ENCODE data around the gene ACTG2. TPM values are rescaled to one million over a fixed set of nuclear protein-coding genes. Genes with fewer than 3 reads are reported as not detected.

The ACTG2 gene
- total RNA-seq, 2 experiments from 2014 or later: not detected

DNA sequence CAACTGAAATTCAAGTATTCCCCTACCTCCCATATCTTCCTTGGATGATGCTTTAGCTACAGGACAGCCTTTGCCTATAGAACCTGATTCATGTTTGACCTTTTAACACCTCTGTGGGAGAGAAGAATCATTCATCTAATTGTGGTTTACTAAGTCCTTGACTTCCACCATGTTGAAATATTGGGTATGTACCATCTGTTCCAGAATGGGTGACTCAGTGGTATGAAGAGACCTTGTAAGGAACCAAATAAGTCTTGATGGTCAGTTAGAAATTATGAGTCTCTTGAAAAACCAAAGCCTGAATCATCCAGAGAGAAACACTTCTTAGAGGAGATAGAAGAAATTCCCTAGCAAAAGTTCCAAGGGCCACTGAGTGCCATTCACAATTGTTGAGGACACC is 36.6 kb upstream of the ACTG2 start:
- no peak overlapping the region for H3K27ac Mint-ChIP-seq
- H3K27me3 Mint-ChIP-seq: no peaks in the 10 kb centered on the region
- intact Hi-C loops (cut with DNase I, micrococcal nuclease): no loop called here
- Histone ChIP-seq H3K4me1 (ENCODE audit: insufficient read depth, low read length) (no peaks in the 10 kb centered on the region), H3K4me3 (ENCODE audit: low read length) (no peak overlapping the region), H3K27me3 (ENCODE audit: control insufficient read depth in 1 of 2, insufficient read depth in 2 of 2, low read length in 2 of 2) (no peaks in the 10 kb centered on the region), H3K9me3 (ENCODE audit: control insufficient read depth in 1 of 2, insufficient read depth in 1 of 2, low read length in 2 of 2) (no peaks in the 10 kb centered on the region), H3K27ac (ENCODE audit: low read depth in 1 of 2, low read length in 2 of 2) (no peak overlapping the region), H3K36me3 (ENCODE audit: insufficient read depth, low read length) (peaks cover 90% of the 10 kb centered on the region)
- ChIA-PET POLR2A (no interaction called here), CTCF (no interaction called here)
- DNase-seq: no peak
- H3K4me3 Mint-ChIP-seq: no peak overlapping the region
- ATAC-seq (ENCODE audit: poor library complexity): no peak
- peaks cover 4% of the 10 kb centered on the region for H3K36me3 Mint-ChIP-seq (ENCODE audit: low read depth)
- no peaks in the 10 kb centered on the region for H3K9me3 Mint-ChIP-seq
- no peaks in the 10 kb centered on the region for H3K4me1 Mint-ChIP-seq (ENCODE audit: low read depth)
- TF ChIP-seq, protein P1, sequence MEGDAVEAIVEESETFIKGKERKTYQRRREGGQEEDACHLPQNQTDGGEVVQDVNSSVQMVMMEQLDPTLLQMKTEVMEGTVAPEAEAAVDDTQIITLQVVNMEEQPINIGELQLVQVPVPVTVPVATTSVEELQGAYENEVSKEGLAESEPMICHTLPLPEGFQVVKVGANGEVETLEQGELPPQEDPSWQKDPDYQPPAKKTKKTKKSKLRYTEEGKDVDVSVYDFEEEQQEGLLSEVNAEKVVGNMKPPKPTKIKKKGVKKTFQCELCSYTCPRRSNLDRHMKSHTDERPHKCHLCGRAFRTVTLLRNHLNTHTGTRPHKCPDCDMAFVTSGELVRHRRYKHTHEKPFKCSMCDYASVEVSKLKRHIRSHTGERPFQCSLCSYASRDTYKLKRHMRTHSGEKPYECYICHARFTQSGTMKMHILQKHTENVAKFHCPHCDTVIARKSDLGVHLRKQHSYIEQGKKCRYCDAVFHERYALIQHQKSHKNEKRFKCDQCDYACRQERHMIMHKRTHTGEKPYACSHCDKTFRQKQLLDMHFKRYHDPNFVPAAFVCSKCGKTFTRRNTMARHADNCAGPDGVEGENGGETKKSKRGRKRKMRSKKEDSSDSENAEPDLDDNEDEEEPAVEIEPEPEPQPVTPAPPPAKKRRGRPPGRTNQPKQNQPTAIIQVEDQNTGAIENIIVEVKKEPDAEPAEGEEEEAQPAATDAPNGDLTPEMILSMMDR (IDR thresholded peaks at IDR 0.05): no peak

DNA sequence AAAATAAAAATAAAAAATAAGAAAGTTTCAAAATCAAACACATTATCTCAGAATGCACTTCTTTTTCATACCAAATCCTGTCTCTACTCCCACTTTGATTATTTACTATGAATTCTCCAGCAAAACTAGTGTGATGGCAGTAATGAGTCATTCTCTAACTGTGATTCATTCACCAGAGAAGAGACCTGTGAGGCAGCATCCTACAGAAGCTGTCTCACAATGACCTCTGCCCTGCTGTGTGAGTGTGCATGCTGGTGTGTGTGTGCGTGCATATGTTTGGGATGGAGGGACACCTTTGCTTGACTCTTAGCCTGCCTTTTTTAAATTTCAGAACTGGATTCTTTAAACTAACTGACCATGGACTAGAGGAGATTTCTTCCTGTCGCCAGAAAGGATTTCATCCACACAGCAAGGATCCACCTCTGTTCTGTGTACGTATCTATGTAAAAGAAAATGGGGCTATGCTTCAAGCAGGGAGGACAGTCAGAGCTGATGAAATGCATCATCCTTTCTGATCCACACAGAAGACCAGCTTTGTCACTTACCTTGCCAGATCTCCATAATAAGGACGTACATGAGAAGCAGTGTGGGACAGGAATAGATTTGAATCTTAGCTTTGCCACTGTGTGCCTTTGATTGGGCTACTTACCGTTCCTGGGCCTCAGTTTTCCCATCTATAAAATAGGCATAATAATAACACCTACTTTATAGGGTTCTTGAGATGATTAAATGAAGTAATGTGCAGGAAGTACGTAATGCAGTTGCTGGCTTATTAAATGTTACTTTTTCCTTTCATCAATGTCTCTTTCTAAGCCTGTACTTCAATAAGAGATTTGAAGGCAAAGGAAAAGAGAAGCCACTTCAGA is 32.9 kb upstream of the ACTG2 start:
- Histone ChIP-seq H3K27ac (ENCODE audit: low read depth in 1 of 2, low read length in 2 of 2) (no peak overlapping the region), H3K9me3 (ENCODE audit: control insufficient read depth in 1 of 2, insufficient read depth in 1 of 2, low read length in 2 of 2) (no peaks in the 10 kb centered on the region), H3K36me3 (ENCODE audit: insufficient read depth, low read length) (peaks cover 92% of the 10 kb centered on the region), H3K4me3 (ENCODE audit: low read length) (no peak overlapping the region), H3K27me3 (ENCODE audit: control insufficient read depth in 1 of 2, insufficient read depth in 2 of 2, low read length in 2 of 2) (no peaks in the 10 kb centered on the region), H3K4me1 (ENCODE audit: insufficient read depth, low read length) (no peaks in the 10 kb centered on the region)
- ChIA-PET CTCF (no interaction called here), POLR2A (no interaction called here)
- Mint-ChIP-seq H3K36me3 (ENCODE audit: low read depth) (peaks cover 31% of the 10 kb centered on the region), H3K27me3 (no peaks in the 10 kb centered on the region), H3K9me3 (no peaks in the 10 kb centered on the region), H3K4me1 (ENCODE audit: low read depth) (no peaks in the 10 kb centered on the region), H3K27ac (peak overlapping the region; percentile 20), H3K4me3 (no peak overlapping the region)
- TF ChIP-seq, protein P1 (IDR thresholded peaks at IDR 0.05): no peak
- intact Hi-C loops (cut with DNase I, micrococcal nuclease): no loop called here
- ATAC-seq (ENCODE audit: poor library complexity) (no peak), DNase-seq (no peak)

DNA sequence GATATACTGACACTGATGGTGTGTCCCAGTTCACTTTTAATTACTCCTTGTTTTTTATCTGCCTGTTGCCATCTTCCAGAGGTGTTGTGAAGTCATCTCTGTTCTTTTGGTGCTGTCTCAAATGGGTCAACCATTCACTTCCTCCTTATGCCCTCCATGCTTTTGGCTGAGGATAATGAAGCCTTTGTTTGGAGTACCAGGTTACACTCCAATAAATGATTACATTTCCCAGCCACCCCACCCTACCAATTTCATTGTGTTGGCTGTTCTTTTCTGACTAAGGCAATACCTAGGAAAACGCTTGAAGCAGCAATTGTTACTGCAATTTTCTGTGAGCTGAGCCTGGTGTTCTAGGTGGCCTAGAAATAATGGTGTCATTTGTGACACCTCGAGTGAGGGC is 29.8 kb upstream of the ACTG2 start:
- H3K27me3 Mint-ChIP-seq: no peaks in the 10 kb centered on the region
- intact Hi-C loops (cut with DNase I, micrococcal nuclease): no loop called here
- Histone ChIP-seq H3K9me3 (ENCODE audit: control insufficient read depth in 1 of 2, insufficient read depth in 1 of 2, low read length in 2 of 2) (no peaks in the 10 kb centered on the region), H3K27ac (ENCODE audit: low read depth in 1 of 2, low read length in 2 of 2) (no peak overlapping the region), H3K36me3 (ENCODE audit: insufficient read depth, low read length) (peaks cover 82% of the 10 kb centered on the region), H3K27me3 (ENCODE audit: control insufficient read depth in 1 of 2, insufficient read depth in 2 of 2, low read length in 2 of 2) (no peaks in the 10 kb centered on the region), H3K4me3 (ENCODE audit: low read length) (no peak overlapping the region), H3K4me1 (ENCODE audit: insufficient read depth, low read length) (no peaks in the 10 kb centered on the region)
- TF ChIP-seq, protein P1 (IDR thresholded peaks at IDR 0.05): no peak
- no peak overlapping the region for H3K27ac Mint-ChIP-seq
- CTCF ChIA-PET: no interaction called here
- H3K9me3 Mint-ChIP-seq: no peaks in the 10 kb centered on the region
- no peak overlapping the region for H3K4me3 Mint-ChIP-seq
- peaks cover 51% of the 10 kb centered on the region for H3K36me3 Mint-ChIP-seq (ENCODE audit: low read depth)
- ATAC-seq (ENCODE audit: poor library complexity) (no peak), DNase-seq (no peak)
- no peaks in the 10 kb centered on the region for H3K4me1 Mint-ChIP-seq (ENCODE audit: low read depth)
- POLR2A ChIA-PET: no interaction called here
